M059J (cell line): Measurements from ENCODE around the gene MYOF. TPM values are rescaled to one million over a fixed set of nuclear protein-coding genes. Genes with fewer than 3 reads are reported as not detected.

ENCODE experiments used
- DNase-seq: peaks from one replicate; pipeline ENCODE4 v3.0.0-alpha.2; 2012; ENCODE audit warnings: low read depth
- total RNA-seq: library from RNA; depleted of rRNA; stranded (reverse); fragments of >200 nt; shearing (Covaris generic); gene quantifications from 2 replicates; pipeline ENCODE4 v1.2.3, GENCODE V29; 2014; rRNA removed

MYOF gene, protein sequence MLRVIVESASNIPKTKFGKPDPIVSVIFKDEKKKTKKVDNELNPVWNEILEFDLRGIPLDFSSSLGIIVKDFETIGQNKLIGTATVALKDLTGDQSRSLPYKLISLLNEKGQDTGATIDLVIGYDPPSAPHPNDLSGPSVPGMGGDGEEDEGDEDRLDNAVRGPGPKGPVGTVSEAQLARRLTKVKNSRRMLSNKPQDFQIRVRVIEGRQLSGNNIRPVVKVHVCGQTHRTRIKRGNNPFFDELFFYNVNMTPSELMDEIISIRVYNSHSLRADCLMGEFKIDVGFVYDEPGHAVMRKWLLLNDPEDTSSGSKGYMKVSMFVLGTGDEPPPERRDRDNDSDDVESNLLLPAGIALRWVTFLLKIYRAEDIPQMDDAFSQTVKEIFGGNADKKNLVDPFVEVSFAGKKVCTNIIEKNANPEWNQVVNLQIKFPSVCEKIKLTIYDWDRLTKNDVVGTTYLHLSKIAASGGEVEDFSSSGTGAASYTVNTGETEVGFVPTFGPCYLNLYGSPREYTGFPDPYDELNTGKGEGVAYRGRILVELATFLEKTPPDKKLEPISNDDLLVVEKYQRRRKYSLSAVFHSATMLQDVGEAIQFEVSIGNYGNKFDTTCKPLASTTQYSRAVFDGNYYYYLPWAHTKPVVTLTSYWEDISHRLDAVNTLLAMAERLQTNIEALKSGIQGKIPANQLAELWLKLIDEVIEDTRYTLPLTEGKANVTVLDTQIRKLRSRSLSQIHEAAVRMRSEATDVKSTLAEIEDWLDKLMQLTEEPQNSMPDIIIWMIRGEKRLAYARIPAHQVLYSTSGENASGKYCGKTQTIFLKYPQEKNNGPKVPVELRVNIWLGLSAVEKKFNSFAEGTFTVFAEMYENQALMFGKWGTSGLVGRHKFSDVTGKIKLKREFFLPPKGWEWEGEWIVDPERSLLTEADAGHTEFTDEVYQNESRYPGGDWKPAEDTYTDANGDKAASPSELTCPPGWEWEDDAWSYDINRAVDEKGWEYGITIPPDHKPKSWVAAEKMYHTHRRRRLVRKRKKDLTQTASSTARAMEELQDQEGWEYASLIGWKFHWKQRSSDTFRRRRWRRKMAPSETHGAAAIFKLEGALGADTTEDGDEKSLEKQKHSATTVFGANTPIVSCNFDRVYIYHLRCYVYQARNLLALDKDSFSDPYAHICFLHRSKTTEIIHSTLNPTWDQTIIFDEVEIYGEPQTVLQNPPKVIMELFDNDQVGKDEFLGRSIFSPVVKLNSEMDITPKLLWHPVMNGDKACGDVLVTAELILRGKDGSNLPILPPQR (N-terminal part only)
- 80.3 and 128 TPM in 2 replicates for total RNA-seq

- DNase-seq = peak; percentile 94
Measured at GRCh38 chr10:93482145-93482834, at the start of gene MYOF. Gene MYOF, minus strand, starts transcription at chr10:93482334. Its CDS starts 140 bp downstream, at chr10:93482194.

DNA sequence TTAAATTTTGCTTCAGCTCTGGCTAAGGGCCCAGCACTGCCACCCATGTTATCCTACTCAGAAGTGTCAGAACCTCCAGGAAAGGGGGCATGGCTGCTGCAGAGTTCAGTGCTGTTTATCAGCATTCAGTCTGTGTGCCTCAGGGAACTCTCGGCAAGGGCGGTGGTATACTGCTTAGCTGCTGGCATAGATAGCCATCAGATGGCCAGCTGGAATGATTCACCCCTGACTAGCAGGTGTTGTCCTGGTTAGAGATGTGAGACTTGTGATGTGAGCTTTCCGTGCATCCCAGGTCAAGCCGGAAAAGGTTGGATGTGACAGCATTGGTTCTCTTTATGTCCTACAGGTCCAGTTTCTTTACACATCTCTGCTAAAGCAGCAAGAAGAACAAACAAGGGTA is 36.4 kb upstream of the MYOF start:
- DNase-seq = no peak

GRCh38 chr10:93516006-93516380 is 33.9 kb upstream of the MYOF start:
- no peak for DNase-seq

DNA sequence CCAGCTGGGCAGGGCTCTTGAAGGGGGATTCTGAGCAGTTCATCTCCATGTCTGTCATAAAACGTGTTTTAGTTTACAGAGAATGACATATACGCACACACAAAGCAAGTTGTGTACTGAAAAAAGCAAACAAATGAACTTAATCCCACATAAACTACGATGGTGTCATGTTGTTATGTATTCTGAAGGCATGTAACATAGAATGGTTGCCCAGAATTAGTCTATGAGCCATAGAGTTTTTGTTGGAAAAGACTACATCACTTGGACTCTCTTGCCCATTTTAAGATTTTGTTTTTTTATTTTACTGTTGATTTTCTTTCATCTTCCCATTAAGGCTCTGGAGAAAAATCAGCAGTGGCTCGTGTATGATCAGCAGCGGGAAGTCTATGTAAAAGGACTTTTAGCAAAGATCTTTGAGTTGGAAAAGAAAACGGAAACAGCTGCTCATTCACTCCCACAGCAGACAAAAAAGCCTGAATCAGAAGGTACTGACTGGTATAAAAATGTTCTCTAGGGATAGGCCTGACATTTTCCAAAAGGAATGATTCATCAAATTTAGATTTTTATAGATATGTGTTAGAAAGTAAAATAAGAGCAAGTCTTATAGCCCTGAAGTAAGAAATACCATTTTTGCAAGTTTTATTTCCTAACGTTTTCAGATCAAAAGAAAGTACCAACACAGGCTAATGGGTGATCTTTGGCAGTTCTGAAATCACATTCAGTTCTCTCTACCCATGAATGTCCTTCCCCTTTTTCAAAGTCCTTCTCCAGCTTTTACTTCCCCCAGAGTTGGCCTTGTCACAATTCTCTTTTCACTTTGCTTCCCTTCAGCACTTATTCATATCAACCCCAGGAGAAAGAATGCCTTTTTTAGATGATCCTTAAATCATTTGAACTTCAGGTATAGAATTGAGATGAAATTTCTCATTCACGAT is 33.2 kb upstream of the MYOF start:
- DNase-seq = no peak

DNA sequence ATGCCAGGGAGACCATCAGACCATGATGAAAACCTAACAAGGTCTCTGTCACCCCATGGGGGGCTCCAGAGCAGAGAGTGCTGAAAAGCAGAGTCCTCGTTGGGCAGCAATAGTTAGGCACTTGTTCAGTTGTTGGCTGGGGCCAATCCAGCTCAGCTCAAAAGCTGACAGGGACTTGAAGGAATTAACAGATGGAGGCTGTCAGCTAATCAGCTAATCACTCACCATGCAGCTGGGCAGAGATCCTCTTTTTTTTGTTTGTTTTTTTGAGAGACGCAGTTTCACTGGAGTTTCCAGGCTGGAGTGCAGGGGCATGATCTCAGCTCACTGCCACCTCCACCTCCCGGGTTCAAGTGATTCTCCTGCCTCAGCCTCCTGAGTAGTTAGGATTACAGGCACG is 32.4 kb upstream of the MYOF start:
- no peak for DNase-seq

DNA sequence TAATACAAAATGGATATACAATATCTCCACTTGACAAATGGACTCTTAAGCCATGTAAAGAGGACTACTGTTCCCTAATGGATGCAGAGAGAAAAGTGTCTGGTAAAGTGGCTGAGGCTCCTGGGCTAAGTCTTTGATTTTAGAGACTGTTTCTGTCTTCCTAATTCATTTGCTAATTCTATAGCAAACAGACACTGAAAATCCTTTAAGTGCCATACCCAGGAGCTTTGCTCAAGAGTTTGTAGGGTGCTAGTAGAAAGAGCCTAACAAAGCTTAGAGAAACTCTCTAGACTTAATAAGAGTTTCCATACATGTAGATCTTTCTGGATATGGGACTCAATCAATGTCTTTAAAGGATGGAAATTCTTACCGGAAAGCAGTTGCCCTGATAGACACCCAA is 31.0 kb upstream of the MYOF start:
- no peak for DNase-seq

DNA sequence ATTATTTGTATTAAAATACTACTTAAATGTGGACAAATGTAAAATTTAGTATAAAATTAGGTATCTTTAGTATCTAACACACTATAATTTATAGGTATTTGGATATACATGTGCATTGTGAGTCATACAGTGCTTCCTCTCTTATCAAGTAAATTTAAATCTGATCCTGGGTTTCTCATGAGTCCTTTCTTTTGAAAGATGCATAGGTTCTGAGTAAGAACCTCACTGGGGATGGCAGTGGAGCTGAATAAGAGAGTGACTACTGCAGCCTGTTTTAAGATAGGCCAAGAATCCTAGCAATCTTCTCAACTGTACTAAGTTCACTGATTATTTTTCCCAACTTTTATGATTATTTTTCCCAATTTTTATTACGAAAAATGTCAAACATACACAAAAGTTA is 30.4 kb upstream of the MYOF start:
- DNase-seq = no peak

GRCh38 chr10:93509816-93510215 is 27.7 kb upstream of the MYOF start:
- no peak for DNase-seq

- DNase-seq = no peak
Measured at GRCh38 chr10:93505075-93505474, 22.9 kb upstream of the MYOF start.

DNA sequence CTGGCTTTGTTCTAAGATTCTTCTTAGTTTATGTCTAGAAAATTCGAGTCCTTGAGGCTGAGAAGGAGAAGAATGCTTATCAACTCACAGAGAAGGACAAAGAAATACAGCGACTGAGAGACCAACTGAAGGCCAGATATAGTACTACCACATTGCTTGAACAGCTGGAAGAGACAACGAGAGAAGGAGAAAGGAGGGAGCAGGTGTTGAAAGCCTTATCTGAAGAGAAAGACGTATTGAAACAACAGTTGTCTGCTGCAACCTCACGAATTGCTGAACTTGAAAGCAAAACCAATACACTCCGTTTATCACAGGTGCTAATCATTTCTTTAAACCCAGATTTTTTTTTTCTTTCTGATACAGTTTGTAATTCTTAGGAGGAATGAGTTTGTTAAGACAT is 20.9 kb upstream of the MYOF start:
- DNase-seq = no peak

- DNase-seq = no peak
Measured at GRCh38 chr10:93501650-93502049, 19.5 kb upstream of the MYOF start.

DNA sequence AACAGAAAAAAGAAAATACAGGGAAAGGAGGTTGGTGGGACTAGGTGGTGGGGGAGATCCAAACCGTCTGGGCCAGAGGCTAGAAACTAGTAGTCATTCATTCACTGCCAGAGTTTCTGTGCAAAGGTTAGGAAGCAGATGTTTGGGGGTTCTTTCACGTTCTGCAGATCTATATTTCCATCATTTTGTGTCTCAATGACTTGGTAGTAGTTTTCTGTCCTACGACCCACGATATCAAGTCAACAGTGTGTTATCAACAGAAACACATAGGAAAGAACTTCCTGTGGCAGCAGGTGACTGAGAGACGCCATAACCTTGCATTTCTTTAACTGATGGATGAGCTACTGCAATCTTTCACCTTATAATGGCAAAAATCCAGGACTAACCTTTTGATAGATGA is 16.0 kb upstream of the MYOF start:
- no peak for DNase-seq

DNA sequence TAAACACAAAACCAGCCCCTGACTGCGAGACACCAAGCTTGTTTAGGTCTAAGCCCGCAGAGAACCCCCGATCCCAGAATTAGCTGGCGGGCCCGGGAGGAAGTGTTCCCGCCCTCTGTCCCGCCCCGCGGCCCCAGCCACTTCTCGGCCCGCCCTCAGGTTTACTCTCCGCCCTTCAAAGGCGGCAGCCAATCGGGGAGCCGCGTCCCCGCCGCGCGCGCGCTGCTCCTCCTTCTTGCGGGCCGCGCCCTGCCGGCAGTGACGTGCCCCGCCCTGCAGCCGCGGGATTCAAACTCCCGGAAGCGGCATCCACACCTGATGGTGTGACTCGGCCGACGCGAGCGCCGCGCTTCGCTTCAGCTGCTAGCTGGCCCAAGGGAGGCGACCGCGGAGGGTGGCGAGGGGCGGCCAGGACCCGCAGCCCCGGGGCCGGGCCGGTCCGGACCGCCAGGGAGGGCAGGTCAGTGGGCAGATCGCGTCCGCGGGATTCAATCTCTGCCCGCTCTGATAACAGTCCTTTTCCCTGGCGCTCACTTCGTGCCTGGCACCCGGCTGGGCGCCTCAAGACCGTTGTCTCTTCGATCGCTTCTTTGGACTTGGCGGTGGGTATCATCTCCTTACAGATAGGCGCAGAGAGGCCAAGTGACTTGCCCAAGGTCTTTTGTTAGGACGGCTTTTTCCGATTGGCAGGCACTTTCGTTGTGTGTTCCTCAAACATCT is 14.3 kb upstream of the MYOF start, which contains the start of gene CEP55:
Gene CEP55 (plus strand): TSS at position 291 of the 720 bp plus-strand sequence. CDS start 3,440 bp downstream, outside the sequence.
- DNase-seq = peak; percentile 92

GRCh38 chr10:93495654-93496321 is 13.7 kb upstream of the MYOF start:
- peak; percentile 62 for DNase-seq

DNA sequence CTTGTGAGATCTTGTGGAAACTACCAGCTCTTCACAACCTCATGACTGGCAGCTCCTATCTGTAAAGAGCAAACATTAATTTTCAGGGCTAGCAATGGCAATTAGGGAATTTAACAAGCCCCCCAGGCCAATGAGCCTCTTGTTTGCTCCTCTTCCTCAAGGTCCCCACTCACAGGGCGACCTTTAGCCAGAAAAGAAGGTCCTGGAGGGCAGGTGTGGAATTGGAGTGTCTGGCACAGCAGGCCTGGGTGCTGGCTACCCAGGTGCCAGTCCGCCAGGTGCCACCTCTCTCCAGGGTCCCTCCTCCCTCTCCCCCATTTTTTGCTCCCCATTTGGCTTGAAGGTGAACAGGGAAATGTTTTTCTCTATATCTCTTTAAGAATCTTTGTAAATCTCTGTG is 12.4 kb upstream of the MYOF start:
- DNase-seq = no peak

GRCh38 chr10:93493162-93493561 is 11.0 kb upstream of the MYOF start:
- DNase-seq = no peak

DNA sequence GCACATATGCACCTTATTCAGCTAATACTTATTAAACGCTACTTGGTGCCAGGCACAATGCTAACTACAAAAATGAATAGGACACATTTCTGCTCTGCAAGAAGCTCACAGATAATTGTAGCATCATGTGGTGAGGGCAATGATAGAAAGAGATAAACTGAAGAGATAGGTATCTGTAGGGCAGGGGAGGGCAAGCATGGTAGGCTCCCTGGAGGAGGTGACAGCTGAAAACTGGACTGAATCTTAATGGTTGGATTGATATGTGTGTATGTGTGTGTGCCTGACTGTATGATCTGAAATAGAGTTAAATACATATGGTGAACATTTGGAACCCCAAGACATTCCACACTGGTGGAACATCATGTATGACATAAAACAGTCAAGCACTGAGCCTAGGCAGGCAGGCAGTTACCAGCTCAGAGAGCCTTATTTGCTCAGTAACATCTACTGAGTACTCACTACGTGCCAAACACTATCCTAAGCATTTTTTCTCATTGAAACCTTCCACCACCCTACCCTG is 9.5 kb upstream of the MYOF start:
- DNase-seq = no peak

GRCh38 chr10:93488956-93489528 is 6.9 kb upstream of the MYOF start:
- DNase-seq = no peak
